GM21786 (cell line): Measurements from ENCODE around the gene TXNL4A.

Experiments used
- ATAC-seq: cut with Tn5 transposase; IDR thresholded peaks from one replicate; pipeline ENCODE4 v1.9.1; 2021; ENCODE audit not compliant: unreplicated experiment

TXNL4A gene

DNA sequence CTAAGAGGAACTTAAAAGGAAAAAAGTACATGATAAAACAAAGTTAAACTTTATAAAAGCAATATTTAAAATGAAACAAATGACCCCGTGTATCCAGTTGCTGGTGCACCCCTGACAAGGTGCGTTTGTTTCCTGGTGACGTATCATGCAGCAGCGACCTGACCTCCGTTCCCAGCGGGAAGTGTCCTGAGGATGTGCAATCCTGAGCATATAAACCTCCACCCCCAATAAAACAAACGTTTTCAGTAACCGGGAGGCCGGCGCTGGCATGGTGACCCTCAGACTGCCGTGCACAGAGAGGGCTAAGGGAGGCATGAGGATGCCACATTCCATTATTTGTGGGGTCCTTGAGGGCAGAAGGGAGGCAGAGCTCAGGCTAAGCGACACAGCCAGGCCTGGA, 51.7 kb downstream of the TXNL4A start:
- ATAC-seq: no peak

DNA sequence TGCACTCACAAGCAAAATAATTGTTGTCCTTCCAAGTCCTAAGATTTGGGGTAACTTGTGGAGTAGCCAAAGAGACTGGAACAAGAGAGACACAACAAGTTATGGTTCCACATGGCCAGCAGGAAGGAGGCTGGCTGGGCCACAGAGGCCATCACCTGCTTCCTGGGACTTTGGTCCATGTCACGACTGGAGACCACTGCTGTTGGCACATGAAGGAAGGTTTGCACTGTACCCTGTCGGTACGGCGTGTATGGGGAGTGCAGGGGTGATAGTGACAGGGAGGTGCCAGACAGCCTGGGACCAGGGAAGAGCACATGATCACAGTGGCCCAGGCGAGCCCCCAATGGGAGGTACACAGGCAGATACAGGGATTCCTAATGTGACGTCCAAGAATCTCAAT, 52.4 kb downstream of the TXNL4A start:
- no peak for ATAC-seq

DNA sequence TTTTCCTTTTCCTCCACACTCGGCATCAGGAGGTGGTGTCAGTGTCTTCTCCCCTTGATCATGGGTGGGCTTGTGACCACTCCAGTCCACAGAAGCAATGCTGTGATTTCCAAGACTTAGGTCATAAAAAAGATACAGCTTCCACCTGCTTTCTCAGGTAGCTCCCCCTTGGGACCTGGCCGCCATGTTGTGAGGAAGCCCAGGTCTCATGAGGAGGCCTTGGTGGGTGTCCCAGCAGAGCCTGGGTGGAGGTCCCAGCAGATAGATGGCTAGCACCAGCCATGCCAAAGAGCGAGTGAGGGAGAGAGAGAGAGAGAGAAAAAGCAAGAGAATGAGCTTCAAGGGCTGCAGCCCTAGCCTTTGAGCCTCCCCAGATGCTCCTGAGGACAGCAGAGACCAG, 52.9 kb downstream of the TXNL4A start:
- no peak for ATAC-seq

DNA sequence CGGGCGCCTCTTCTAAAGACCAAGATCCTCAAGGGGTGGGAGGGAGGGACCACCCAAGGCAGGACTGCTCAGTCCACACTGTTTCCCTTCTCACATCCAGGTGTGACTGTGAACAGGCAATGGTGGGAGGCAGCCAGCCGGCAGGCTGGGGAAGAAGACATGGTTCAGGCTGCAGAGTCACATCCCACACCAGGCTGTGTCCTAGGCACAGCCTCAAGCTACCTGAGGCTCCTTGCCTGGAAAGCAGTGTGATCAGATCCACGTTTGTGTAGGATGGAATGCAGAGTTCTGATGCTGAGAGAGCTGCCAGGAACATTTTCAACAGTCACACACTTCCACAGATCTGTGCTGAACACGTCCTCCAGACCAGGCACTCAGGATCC, 53.3 kb downstream of the TXNL4A start:
- ATAC-seq: no peak

DNA sequence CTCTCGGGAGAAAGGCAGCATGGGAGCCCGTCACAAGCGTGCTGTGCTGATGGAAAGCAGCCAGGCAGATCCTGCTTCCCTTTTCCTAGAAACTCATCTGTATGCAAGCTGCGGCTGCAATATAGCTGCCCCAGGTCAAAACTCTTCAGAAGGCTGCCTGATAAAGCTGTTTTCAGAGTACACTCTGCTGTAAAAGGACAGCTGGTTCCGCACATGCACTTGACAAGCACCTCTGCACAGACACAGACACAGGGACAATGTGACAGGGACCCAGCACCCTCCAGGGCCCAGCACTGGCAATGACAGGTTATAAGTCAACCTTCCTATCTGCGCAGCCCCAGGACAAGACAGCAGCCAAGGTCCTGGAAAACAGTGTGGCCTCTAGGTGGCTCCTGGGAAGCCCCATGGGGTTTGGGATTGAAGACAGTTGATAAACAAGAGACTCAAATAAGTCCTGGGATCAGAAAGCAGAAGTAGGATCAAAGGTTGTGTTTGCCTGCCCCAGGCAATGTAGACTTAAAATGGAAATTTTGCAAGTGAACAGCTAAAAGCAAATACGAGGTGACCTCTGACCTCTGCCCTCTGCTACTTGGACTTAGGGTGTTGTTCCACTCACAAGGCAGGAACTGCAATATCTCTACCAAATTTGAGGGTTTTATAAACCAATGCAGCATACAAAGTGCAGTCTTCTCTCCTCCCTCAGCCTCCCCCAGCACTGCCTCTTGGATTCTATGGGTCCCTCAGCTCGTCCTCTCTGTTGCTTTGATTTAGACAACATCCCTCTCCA, 53.9 kb downstream of the TXNL4A start:
- no peak for ATAC-seq

DNA sequence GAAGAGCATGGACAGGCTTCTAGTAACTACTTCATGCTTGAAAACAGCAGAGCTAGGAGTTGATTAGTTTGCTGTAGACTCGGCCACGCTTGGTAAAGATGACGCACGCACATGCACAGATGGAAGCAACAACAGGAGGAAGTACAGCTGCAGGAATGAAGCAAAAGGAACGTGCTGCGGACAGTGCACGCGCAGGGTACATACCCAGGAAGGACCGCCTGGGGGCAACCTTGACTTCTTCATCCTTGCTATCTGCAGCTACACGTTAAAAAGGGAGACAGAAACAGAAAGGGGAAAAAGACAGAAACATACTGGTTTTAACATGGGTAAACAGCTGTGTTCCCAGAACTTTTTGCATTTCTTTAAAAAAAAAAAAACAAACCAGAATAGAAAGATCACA, 54.6 kb downstream of the TXNL4A start:
- ATAC-seq: no peak

DNA sequence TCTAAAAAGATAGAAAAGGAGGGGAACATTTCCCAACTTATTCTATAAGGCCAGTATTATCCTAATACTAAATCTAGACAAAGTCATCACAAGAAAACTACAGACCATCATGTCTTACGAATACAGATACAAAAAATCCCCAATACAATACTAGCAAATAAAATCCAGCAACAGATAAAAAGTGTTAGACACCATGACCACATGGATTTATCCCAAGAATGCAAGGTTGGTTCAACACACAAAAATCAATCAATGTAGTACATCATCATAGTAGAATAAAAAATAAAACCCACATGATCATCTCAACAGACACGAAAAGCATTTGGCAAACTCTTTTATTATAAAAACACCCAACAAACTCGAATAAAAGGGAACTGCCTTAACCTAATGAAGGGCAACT, 55.5 kb downstream of the TXNL4A start:
- no peak for ATAC-seq

DNA sequence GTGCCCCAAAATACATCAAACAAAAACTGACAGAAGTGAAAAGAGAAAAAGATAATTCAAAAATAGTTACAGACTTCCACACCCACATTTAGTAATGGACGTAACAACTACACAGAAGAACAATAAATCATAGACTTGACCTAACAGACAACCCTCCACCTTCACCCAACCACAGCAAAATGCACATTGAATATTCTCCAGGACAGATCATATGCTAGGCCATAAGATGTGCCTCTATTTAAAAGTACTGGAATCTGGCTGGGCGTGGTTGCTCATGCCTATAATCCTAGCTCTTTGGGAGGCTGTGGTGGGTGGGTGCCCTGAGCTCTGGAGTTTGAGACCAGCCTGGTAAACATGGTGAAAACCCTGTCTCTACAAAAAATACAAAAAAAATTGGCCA, 56.9 kb downstream of the TXNL4A start:
- ATAC-seq: no peak

DNA sequence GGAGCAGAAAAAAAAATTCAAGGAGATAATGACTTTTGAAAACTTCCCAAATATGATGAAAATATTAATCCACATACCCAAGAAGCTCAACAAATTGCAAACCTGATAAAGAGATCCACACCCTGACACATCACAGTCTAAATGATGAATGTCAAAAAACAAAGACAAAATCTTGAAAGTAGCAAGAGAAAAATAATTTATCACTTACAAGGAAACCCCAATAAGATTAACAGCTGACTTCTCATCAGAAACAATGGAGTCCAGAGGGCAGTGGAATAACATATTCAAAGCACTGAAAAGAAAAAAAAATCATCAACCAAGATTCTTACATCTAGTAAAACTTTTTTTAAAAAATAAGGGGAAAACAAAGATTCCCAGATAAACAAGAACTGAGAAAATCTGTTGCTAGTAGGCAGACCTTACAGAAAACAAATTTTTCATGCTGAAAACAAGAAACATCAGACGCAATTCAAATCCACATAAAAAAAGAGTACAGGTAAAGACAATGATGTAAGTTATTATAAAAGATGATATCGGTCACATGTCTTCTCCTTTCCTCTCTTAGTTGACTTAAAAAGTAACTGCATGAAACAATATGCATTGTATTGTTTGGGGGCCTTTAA, 58.2 kb downstream of the TXNL4A start:
- ATAC-seq: no peak

DNA sequence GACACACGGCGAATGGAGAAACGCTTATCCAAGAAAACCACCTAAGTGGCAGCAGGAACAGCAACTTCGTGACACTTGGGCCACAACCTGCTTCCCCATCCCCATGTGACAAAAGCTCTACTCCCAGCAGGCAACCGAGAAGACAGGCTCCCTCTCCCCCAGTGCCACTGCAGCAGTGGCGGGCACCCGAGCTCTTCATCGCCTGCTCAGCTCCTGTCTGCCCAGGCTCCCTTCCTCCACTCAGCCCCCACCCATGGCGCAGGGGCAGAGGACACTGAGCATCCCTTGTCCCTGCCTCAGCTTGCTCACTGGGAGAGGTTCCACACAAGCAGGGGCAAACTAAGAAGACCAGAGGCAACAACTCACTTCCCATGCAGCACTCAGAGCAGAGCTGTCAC, 59.8 kb downstream of the TXNL4A start:
- no peak for ATAC-seq

DNA sequence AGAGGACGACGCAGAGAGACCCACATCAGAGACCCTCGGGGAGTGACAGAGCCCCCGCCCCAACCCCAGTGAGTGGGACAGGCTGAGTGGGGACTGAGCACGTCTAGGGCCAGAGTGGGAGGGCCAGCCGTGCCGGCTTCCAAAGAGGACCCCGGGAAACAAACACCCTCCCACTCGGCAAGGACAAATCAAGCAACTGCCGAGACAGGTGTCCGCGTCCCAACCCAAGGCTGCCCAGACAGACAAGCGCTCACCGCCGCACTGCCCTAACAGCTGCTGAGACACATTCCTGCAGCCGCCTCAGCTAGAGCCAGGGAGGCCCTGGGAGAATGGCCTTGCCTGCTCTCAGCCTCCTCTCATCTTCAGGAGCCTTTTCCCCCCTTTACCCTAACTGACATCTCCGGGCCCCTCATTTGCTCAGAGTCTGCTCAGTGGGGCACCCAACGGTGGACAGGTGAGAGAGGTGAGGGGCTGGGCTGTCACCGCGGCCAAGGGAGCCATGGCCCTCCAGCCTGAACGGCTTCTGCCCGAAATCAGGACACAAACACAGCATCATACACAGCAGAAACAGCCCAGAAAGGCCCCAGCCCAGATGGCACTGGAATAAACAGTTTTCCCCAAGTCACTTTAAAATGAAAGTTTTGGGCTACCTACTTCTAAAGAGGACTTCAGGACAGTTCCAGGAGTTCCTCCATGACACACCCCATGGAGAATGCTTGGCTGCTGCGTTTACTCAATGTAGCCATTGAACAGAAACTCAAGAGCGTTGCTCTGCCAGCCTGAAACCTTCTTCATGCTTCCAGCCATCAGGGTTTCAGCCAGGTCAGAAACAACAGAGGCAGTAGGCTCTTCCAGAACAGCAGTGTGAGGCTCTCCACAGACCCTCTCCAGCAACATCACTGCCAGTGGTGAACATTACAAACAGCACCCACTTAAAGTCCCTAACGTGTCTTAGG, 60.5 kb downstream of the TXNL4A start:
- ATAC-seq: no peak

DNA sequence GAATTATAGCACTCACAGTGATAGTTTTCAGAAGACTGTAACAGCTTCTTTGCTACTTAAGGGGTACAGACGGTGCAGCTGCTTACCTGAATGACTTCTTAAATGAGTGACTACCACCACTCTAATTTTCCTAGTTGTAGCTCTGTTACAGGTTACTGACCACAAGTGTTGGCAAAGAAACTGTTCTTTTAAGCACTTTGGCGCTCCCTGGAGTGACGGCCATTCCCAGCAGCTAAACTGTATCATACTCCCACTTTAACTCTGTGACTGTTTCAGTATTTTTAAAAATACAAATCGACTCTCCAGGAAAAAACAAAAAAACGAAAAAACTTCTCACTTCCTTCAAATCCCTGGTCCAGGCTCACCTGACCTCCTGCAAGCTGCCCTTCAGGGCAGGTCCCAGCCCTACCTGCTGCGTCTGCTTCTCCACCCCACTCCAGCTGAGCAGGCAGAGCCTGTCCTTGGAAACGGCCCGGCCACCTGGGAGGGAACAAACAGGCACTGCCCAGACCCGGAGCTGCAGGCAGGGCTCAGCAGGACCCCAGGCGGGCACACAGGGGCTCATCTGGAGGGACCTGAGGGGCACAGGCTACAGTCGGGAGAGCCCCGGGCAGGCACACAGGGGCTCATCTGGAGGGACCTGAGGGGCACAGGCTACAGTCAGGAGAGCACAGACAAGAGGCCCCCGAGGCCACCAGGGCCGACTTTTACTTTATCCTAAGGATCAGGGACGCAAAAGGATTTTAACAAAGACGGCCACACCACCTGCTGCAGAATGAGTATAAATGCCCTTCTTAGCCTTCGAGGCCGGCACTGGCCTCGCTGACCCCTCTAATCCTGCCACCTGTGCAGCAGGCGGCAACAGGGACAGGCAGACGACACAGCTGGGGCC, 61.4 kb downstream of the TXNL4A start:
- ATAC-seq: no peak

DNA sequence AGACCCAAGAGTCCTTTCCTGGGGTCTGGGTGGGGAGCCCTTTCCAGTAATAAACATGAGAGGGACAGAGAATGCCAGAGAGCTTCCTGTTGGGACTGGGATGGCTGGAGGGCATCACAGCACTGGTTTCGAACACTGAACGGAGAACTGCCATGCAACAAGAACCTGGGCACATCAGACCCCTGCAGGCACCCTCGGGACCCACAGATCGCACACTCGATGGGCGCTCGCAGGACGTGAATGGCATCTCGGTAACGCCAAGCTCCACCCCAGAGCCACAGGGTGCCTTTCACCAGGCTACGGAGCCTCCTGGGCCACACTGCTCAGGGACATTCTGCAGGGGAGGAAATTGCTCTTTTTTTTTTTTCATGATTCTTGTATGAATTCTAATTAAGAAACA, 62.1 kb downstream of the TXNL4A start:
- no peak for ATAC-seq

DNA sequence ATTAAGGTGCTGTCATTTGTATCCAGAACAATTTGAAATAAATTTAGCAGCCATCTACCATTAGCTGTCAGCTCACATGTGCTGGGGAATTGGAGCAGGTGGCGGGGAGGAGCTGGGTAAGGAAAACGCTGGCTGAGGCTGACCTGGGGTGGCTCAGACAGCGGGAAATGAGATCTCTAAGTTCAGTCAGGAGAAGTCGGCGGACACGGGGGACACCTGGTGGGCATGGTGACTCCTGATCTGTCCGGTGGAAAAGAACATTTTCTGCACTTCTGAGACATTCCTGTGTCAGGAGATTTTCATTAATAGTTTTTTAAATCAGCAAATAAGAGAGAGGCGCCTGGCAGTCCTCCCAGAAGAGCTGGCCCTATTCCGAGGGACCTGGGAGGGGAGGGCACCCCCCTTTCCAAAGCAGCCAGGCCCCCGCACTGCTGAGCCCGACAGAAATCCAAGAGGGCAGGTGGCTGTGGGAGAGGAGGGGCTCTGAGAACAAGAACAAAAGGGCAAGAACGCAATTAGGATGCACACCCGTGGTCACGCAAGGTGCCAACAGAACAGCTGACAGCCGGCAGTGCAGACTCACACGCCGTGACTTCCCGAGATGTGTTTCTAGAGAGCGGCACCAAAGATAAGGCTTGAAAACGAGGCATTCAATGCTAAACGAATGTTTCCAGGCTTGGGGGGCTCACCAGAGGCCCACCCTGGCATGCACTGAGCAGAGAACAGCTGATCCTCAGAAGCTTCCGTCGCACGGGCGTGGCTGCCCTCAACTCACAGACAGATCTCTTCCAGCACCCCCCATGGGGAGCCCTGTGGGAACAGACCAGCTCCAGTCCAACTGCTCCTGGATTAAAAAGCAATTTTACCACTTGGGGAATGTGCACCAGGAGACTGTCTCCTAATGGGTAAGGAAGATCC, 63.3 kb downstream of the TXNL4A start:
- ATAC-seq: no peak

DNA sequence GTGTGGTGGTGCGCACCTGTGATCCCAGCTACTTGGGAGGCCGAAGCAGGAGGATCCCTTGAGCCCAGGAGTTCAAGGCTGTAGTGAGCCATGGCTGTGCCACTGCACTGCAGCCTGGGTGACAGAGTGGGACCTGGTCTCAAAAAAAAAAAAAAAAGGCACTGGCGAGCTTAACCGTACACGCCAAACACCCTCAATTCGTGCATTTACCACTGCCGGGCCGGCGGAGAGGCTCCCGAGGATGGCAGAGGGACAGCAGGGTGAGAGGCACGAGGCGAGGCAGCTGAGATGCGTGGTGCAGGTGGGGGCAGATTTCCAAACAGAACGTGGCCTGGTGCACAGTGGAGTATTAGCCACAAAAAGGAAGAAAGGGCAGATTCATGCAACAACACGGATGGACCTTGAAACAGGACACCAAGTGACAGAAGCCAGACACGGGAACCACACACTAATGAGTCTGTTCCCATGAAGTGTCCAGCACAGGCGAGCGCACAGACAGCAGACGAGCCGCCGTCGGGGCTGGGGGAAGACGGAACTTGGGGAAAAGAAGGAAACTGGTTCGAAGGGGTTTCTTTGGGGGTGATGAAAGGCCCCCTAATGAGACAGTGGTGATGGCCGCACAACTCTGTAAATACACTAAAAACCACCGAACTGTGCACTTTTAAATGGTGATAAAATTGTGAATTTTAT, 64.3 kb downstream of the TXNL4A start:
- no peak for ATAC-seq

DNA sequence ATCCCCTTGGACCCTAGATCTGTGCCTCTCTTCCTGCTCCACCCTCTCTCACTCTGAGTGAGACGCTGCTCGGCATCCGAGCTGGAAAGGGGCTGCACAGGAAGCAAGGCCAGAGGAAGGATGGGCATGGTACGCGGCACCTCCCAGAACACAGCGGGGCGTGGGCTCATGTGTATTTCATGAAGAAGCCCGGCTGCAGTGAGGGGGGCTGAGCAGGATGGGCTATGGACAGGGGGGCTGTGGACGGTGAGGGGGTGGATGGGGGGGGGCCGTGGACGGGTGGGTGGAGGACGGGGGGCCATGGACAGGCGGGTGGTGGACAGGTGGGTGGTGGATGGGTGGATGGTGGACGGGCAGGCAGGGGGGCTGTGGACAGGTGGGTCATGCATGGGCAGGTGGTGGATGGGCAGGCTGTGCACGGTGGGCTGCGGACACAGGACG, 65.4 kb downstream of the TXNL4A start:
- ATAC-seq: no peak

DNA sequence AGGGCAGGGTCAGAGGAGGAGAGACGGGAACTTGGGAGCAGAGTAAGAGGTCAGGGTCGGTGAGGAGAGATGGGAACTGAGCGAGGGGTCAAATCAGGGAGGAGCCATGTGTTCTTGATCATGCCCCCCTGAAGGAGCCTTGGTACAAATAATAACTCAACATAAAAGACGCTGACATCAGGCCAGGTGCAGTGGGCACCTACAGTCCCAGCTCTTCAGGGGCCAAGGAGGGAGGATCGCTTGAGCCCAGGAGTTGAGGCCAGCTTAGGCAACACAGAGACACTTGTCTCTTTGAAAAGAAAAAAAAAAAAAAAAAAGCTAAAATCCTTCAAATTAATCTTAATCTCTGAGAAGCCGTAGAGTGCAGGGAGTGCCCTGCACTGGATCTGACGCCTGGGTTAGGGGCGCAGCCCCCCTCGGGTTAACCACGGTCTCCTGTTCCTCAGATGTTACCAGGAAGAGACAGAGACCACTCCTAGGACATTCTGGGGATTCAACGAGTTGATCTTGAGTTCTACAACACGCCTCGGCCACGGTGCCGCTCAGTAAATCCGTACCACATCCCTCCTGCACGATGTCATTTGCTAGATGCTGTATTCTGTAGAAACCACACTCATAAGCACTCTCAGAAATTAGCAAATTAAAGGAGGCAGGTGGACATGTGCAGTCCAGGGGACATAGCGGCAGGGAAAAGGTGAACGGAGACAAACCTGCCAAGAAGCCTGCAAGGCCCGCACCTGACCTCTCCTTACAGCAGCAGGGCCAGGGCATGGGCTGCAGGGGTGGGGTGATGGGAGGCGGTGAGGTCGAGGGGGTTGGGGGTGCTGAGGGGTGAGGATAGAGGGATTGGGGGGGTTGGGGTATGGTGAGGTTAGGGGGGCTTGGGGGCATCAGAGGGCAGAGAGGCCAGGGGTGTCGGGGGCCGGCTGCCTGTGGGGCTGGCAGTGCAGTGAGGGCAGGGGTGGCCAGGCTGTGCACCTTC, 66.1 kb downstream of the TXNL4A start:
- ATAC-seq: no peak
